Kidney (tissue), 14 donors: Measurements from ENCODE around the gene HECTD4. TPM values are rescaled to one million over a fixed set of nuclear protein-coding genes. Genes with fewer than 3 reads are reported as not detected.
A peak's percentile ranks its signal among the peaks of the same experiment; 100 is the strongest.
"Not testable (repeated sequence)": the region's sequence is repeated elsewhere in the genome, so short reads cannot be mapped to it uniquely, and the experiment has no call there.

Experiments
- DNase-seq, 5 donors: peaks; one replicate each; pipeline ENCODE4 v3.0.0-alpha.2; 2013 to 2020
- FAIRE-seq: peaks from 2 replicates; lab custom pipeline; 2012; peaks lifted over from hg19 to GRCh38; lab: Jason Lieb, UNC
- H3K27ac ChIP-seq, 2 donors: one replicate each; pipeline ENCODE4 v1.7.0; 2013; ENCODE audit warnings: low read depth in 2 of 2, low read length in 2 of 2, inconsistent platforms in 1 of 2
- H3K27me3 ChIP-seq: one replicate; pipeline ENCODE4 v1.7.1; 2013; ENCODE audit warnings: low read length, inconsistent platforms; ENCODE audit not compliant: control insufficient read depth, insufficient read depth
- H3K36me3 ChIP-seq, 3 donors: one replicate each; pipeline versions ENCODE4 v1.7.0 to v1.7.1; 2013; ENCODE audit warnings: low read length in 3 of 3, control low read depth in 1 of 3, inconsistent platforms in 1 of 3; ENCODE audit not compliant: insufficient read depth in 3 of 3, control insufficient read depth in 2 of 3
- H3K4me1 ChIP-seq, 3 donors: one replicate each; pipeline versions ENCODE4 v1.7.0 to v1.7.1; 2013; ENCODE audit warnings: low read length in 3 of 3, inconsistent platforms in 1 of 3, low read depth in 1 of 3; ENCODE audit not compliant: control insufficient read depth in 2 of 3, insufficient read depth in 2 of 3
- H3K4me3 ChIP-seq, 3 donors: one replicate each; pipeline versions ENCODE4 v1.7.0 to v1.8.1; 2013; ENCODE audit warnings: low read length in 3 of 3, control low read depth in 1 of 3, inconsistent platforms in 1 of 3
- H3K9ac ChIP-seq, 3 donors: one replicate each; pipeline versions ENCODE4 v1.7.0 to v1.7.1; 2013; ENCODE audit warnings: low read length in 3 of 3, control low read depth in 1 of 3, inconsistent platforms in 1 of 3
- H3K9me3 ChIP-seq, 3 donors: one replicate each; pipeline versions ENCODE4 v1.7.0 to v1.7.1; 2013; ENCODE audit warnings: low read length in 3 of 3, control low read depth in 1 of 3, inconsistent platforms in 1 of 3; ENCODE audit not compliant: control insufficient read depth in 2 of 3, insufficient read depth in 1 of 3
- intact Hi-C: fragments of 100-400 bp; cut with DNase I; formaldehyde crosslinking; loops from one replicate; pipeline ENCODE4 v1.11.1; 2022
- polyA plus RNA-seq: library from polyadenylated mRNA; stranded (reverse); fragments of 350-450 nt; fragmentation: Illumina TruSeq; extraction: RNeasy Lipid Tissue Mini Kit (QIAGEN cat#74804); gene quantifications from one replicate; pipeline ENCODE4 v1.2.3, GENCODE V29; 2014; ENCODE audit warnings: low read depth, low replicate concordance; ENCODE audit not compliant: insufficient read depth
- total RNA-seq: library from RNA; stranded (reverse); fragmentation: NEBNext Ultra II Directional; extraction: Animal tissue kit (Norgen Biotek cat#: 25700); gene quantifications from one replicate; pipeline ENCODE4 v1.2.1, GENCODE V29; 2021
- TF ChIP-seq, protein P1 (sequence below): IDR thresholded peaks from 3 replicates; pipeline ENCODE4 v1.5.1; 2012; ENCODE audit warnings: mild to moderate bottlenecking, moderate library complexity, borderline replicate concordance; ENCODE audit not compliant: insufficient read depth; ENCODE audit errors: extremely low read depth
- donor health status: control.
- donor health status: control.
- donor health status: control.
- donor health status: control.
- donor health status: control.
- donor health status: DM: yes; HTN: yes; CAD: no.
- donor health status: Normal renal cell carcinoma (clear cell type).

HECTD4 gene
- total and polyA plus RNA-seq, 2 donors from 2014 or later, result 15.6 to 53.1 TPM

DNA sequence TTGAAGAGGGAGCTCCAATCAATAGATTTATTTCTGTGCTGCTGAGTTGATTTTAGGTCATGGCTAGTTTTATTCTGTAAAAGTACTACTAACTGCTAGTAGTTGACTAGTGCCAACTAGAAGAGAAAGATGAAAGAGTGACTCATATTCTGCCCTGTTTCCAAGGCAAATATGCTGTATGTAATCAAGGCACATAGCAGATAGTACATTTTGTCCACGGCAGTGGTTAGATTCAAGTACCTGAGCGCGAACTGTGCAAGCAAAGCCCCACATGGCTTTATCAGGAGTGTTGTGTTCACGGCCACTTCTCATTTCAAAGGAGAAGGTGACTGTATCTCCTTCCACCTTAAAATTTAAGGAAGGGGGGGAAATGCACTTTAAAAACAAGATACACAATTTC, 130.0 kb downstream of the HECTD4 start:
- TF ChIP-seq, protein P1, sequence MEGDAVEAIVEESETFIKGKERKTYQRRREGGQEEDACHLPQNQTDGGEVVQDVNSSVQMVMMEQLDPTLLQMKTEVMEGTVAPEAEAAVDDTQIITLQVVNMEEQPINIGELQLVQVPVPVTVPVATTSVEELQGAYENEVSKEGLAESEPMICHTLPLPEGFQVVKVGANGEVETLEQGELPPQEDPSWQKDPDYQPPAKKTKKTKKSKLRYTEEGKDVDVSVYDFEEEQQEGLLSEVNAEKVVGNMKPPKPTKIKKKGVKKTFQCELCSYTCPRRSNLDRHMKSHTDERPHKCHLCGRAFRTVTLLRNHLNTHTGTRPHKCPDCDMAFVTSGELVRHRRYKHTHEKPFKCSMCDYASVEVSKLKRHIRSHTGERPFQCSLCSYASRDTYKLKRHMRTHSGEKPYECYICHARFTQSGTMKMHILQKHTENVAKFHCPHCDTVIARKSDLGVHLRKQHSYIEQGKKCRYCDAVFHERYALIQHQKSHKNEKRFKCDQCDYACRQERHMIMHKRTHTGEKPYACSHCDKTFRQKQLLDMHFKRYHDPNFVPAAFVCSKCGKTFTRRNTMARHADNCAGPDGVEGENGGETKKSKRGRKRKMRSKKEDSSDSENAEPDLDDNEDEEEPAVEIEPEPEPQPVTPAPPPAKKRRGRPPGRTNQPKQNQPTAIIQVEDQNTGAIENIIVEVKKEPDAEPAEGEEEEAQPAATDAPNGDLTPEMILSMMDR, result no peak
- FAIRE-seq (no peak), DNase-seq (no peak)
- Histone ChIP-seq H3K4me3 (no peak overlapping the region), H3K9ac (no peak overlapping the region), H3K27me3 (no peaks in the 10 kb centered on the region), H3K9me3 (no peaks in the 10 kb centered on the region), H3K27ac (no peak overlapping the region), H3K4me1 (no peaks in the 10 kb centered on the region), H3K36me3 (peaks cover 8 to 57% (median 25%) of the 10 kb centered on the region in 3 donors)
- intact Hi-C loops, result no loop called here

DNA sequence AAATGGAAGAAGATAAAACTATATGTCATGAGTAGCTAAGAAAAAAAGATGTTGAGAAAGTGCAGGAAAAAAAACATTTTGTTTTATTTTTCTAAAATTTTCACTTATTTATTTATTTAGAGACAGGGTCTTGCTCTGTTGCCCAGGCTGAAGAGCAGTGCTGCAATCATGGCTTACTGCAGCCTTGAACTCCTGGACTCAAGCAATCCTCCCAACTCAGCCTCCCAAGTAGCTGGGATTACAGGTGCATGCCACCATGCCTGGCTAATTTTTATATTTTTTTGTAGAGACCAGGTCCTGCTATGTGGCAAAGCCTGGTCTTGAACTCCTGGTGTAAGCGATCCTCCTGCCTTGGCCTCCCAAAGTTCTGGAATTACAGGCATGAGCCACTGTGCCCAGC, 137.3 kb downstream of the HECTD4 start:
- H3K27ac ChIP-seq, H3K4me3 ChIP-seq, intact Hi-C loops, H3K27me3 ChIP-seq, H3K4me1 ChIP-seq, FAIRE-seq, H3K9me3 ChIP-seq, DNase-seq, H3K9ac ChIP-seq: not testable (repeated sequence)
- H3K36me3 ChIP-seq, result peaks cover 4 to 35% (median 14%) of the 10 kb centered on the region in 3 donors

DNA sequence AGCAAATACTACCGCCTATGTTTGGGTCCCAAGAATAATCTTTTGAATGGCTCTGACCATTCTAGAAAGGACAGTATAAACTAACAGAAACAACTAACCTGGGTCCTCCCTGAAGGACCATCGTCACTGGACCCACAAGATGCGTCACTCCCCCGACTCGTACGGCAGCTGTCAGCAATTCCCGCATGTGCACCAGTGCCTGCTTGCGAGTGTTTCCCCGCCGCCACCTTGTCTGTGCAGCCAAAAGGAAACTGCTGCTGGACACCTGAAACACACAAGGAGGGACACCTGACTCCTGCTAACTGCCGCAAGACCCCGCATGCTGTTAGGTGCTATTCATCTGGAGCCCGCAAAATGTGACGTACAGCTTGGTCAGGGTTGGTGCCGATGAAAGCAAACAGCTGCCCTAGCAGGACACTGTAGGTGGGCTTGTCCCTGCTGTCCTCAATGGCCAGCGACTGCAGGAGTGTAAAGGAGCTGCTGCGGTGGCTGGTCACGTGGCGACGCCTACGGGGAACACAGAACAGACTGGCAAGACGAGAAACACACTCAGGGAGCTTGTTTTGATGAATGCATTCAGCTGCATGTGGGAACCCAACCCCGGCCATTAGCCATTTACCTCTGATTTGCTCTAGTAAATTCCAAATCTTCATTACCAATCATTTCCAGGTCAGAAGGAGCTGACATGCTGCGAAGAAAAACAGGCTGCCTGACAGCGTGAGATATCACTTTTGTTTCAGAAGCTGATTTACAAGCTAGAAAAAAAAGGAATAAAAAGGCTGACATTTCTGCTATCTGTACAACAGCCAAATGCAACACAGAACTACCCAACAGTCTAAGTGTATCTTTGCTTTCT, 138.7 kb downstream of the HECTD4 start:
- no peak for FAIRE-seq
- no peaks in the 10 kb centered on the region for H3K27me3 ChIP-seq

DNA sequence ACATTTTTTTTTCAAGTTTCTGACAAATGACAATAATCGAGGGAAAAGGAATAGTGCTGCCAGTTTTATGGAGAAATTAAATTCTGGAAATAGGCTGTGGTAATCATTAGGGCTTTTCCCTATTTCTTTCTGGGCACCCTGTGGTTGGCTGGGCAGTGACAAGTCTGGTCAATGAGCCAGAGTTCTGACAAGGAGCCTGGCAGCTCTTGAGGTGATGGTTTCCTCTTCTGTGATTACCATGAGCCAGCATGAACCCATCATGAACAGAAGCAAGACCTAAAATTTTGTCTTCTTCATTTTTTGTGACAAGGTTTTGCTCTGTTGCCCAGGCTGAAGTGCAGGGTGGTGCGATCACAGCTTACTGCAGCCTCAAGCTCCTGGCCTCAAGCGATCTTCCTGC, 141.1 kb downstream of the HECTD4 start:
- H3K27ac ChIP-seq, result no peak overlapping the region
- DNase-seq (no peak), FAIRE-seq (no peak)
- H3K27me3 ChIP-seq, result no peaks in the 10 kb centered on the region
- H3K4me1 ChIP-seq, result no peaks in the 10 kb centered on the region
- H3K9me3 ChIP-seq, result no peaks in the 10 kb centered on the region
- intact Hi-C loops, result no loop called here
- TF ChIP-seq, protein P1, result no peak
- no peak overlapping the region for H3K9ac ChIP-seq
- H3K36me3 ChIP-seq, result peaks cover 8 to 46% (median 19%) of the 10 kb centered on the region in 3 donors
- H3K4me3 ChIP-seq, result no peak overlapping the region

More for the DNA sequence above, 138.7 kb downstream of the HECTD4 start:
- DNase-seq, result peak in 4 of 5 donors; percentile 54 to 71 (median 67)
- Histone ChIP-seq H3K27ac (no peak overlapping the region), H3K4me1 (no peaks in the 10 kb centered on the region), H3K36me3 (peaks cover 8 to 41% (median 15%) of the 10 kb centered on the region in 3 donors), H3K4me3 (no peak overlapping the region), H3K9ac (no peak overlapping the region), H3K9me3 (no peaks in the 10 kb centered on the region)
- intact Hi-C loops, result no loop called here
- TF ChIP-seq, protein P1, result no peak
